Fibroblast of lung (primary cell): Measurements from ENCODE around the gene RUFY3.

Source experiments
- CTCF ChIP-seq, 2 donors: IDR thresholded peaks in 1 of 2; conservative IDR thresholded peaks in 1 of 2; 1 replicate in 1 of 2; 2 replicates in 1 of 2; pipeline ENCODE4 v1.5.1; 2011 to 2012; ENCODE audit warnings: low read length in 2 of 2, control low read depth in 1 of 2, inconsistent platforms in 1 of 2, low read depth in 1 of 2, mild to moderate bottlenecking in 1 of 2
- EZH2 ChIP-seq: IDR thresholded peaks from 2 replicates; pipeline ENCODE4 v1.5.1; 2012; ENCODE audit warnings: low read length, control low read depth, mild to moderate bottlenecking; ENCODE audit errors: missing control alignments

GRCh38 chr4:70709611-70710205 is 12.1 kb upstream of the RUFY3 start:
- no peak for TF ChIP-seq CTCF (conservative IDR thresholded peaks at IDR 0.05 in 1 of 2, IDR thresholded peaks at IDR 0.05 in 1 of 2; ENCODE audit: low read depth in 1 of 2, low read length in 2 of 2)
- no peak for TF ChIP-seq EZH2
